Tibial nerve (tissue), 4 donors: ENCODE results near the gene EED.

Experiments
- CTCF ChIP-seq, 5 experiments: fragments of 200-600 bp in 3 of 5; fragments of 450-650 bp in 2 of 5; sonication (generic) in 3 of 5; IDR thresholded peaks; one replicate each; pipeline ENCODE4 v1.5.1; 2016 to 2019; ENCODE audit warnings: antibody characterized with exemption in 5 of 5, mild to moderate bottlenecking in 3 of 5, moderate library complexity in 2 of 5
- EP300 ChIP-seq, 2 donors: sonication (generic); formaldehyde crosslinking; IDR thresholded peaks; one replicate each; pipeline ENCODE4 v1.6.1; 2017; ENCODE audit warnings: antibody characterized with exemption in 2 of 2, mild to moderate bottlenecking in 1 of 2

- TF ChIP-seq CTCF (IDR thresholded peaks at IDR 0.05) (no peak), EP300 (IDR thresholded peaks at IDR 0.05) (no peak)
These were observed 33.7 kb downstream of the EED start for GRCh38 chr11:86278226-86278625.
